GM19463 (cell line): ENCODE results near the gene ATP8B1.
A peak's percentile ranks its signal among the peaks of the same experiment; 100 is the strongest.

Source experiments
- ATAC-seq: cut with Tn5 transposase; IDR thresholded peaks from one replicate; pipeline ENCODE4 v1.9.1; 2021; ENCODE audit warnings: mild to moderate bottlenecking, moderate library complexity; ENCODE audit not compliant: unreplicated experiment

ATP8B1 gene

GRCh38 chr18:57771193-57771592 is 31.9 kb downstream of the ATP8B1 start:
- no peak for ATAC-seq

GRCh38 chr18:57768537-57769326 is 34.4 kb downstream of the ATP8B1 start:
- ATAC-seq: no peak

- no peak for ATAC-seq
Observed at GRCh38 chr18:57767259-57768050, 35.7 kb downstream of the ATP8B1 start.

GRCh38 chr18:57764995-57765394 is 38.1 kb downstream of the ATP8B1 start:
- ATAC-seq: no peak

GRCh38 chr18:57764087-57764486 is 39.0 kb downstream of the ATP8B1 start:
- ATAC-seq: no peak

- ATAC-seq: no peak
Observed at GRCh38 chr18:57762686-57763085, 40.4 kb downstream of the ATP8B1 start.

GRCh38 chr18:57759650-57760049 is 43.5 kb downstream of the ATP8B1 start:
- no peak for ATAC-seq

GRCh38 chr18:57755473-57756067 is 47.5 kb downstream of the ATP8B1 start:
- ATAC-seq: no peak

- peak; percentile 93 for ATAC-seq
Observed at GRCh38 chr18:57754577-57755338, 48.4 kb downstream of the ATP8B1 start.

- no peak for ATAC-seq
Observed at GRCh38 chr18:57753063-57753462, 50.1 kb downstream of the ATP8B1 start.

- no peak for ATAC-seq
Observed at GRCh38 chr18:57749604-57749970, 53.5 kb downstream of the ATP8B1 start.

- ATAC-seq: peak; percentile 96
Observed at GRCh38 chr18:57748770-57749603, 54.1 kb downstream of the ATP8B1 start.

GRCh38 chr18:57747809-57748680 is 55.1 kb downstream of the ATP8B1 start:
- ATAC-seq: peak; percentile 23

GRCh38 chr18:57744211-57744694 is 58.9 kb downstream of the ATP8B1 start:
- no peak for ATAC-seq

- ATAC-seq: no peak
Observed at GRCh38 chr18:57743008-57743407, 60.1 kb downstream of the ATP8B1 start.

GRCh38 chr18:57741273-57741672 is 61.8 kb downstream of the ATP8B1 start:
- no peak for ATAC-seq

- ATAC-seq: no peak
Observed at GRCh38 chr18:57738078-57738477, 65.0 kb downstream of the ATP8B1 start.

- ATAC-seq: no peak
Observed at GRCh38 chr18:57737400-57738060, 65.6 kb downstream of the ATP8B1 start.
